Progenitor cell of endocrine pancreas (in vitro differentiated cells): ENCODE results near the gene ZFAND3. TPM values are rescaled to one million over a fixed set of nuclear protein-coding genes. Genes with fewer than 3 reads are reported as not detected.

ENCODE experiments used
- DNase-seq: peaks from one replicate; pipeline ENCODE4 v3.0.0; 2021; ENCODE audit warnings: low spot score; ENCODE audit not compliant: unreplicated experiment
- H3K27ac Mint-ChIP-seq: 2 replicates; pipeline ENCODE4 v1.8.0; 2021; ENCODE audit warnings: mild to moderate bottlenecking, moderate library complexity, mixed read lengths
- H3K27me3 Mint-ChIP-seq: 2 replicates; pipeline ENCODE4 v1.8.0; 2021; ENCODE audit warnings: mixed read lengths
- H3K36me3 Mint-ChIP-seq: 2 replicates; pipeline ENCODE4 v1.8.0; 2022; ENCODE audit warnings: mixed read lengths; ENCODE audit not compliant: insufficient read depth
- H3K4me1 Mint-ChIP-seq: 2 replicates; pipeline ENCODE4 v1.8.0; 2021; ENCODE audit warnings: low read depth, mixed read lengths
- H3K4me3 Mint-ChIP-seq: 2 replicates; pipeline ENCODE4 v1.8.0; 2021; ENCODE audit warnings: low read depth, mild to moderate bottlenecking, moderate library complexity, mixed read lengths
- H3K9me3 Mint-ChIP-seq: 2 replicates; pipeline ENCODE4 v1.8.0; 2021; ENCODE audit warnings: low read depth, mixed read lengths
- total RNA-seq: library from RNA; stranded (reverse); gene quantifications from 2 replicates; pipeline ENCODE4 v1.2.1, GENCODE V29; 2021
- TF ChIP-seq, protein P1 (sequence below): fragments of 200-600 bp; sonication (generic); IDR thresholded peaks from one replicate; pipeline ENCODE4 v1.5.0; 2021; ENCODE audit warnings: antibody characterized with exemption, mild to moderate bottlenecking; ENCODE audit not compliant: unreplicated experiment

Gene ZFAND3
- total RNA-seq, 1 donor from 2014 or later, result 102 TPM

DNA sequence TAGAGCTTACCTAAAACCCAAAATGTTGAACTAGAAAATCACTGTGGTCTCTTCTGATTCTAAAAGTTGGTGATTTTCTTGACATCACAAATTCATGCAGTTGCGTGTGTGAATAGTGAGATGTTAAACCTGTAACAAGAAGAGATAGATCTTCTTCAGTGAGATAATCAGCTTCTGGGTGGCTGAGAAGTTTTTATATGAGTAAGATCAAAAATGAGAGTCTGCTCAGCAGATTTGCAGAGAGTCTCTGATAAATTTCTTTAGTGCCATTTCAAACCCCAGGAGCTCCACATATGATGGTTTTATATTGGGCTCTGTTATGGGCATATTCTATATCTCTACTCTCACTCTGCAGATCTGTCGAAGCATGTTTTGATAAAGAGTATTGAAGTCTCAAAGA, 185.4 kb downstream of the ZFAND3 start:
- Mint-ChIP-seq H3K9me3 (peaks cover under 1% of the 10 kb centered on the region), H3K4me1 (no peaks in the 10 kb centered on the region), H3K27me3 (no peaks in the 10 kb centered on the region), H3K4me3 (no peak overlapping the region), H3K36me3 (peaks cover 4% of the 10 kb centered on the region), H3K27ac (no peak overlapping the region)
- DNase-seq, result no peak
- TF ChIP-seq, protein P1, sequence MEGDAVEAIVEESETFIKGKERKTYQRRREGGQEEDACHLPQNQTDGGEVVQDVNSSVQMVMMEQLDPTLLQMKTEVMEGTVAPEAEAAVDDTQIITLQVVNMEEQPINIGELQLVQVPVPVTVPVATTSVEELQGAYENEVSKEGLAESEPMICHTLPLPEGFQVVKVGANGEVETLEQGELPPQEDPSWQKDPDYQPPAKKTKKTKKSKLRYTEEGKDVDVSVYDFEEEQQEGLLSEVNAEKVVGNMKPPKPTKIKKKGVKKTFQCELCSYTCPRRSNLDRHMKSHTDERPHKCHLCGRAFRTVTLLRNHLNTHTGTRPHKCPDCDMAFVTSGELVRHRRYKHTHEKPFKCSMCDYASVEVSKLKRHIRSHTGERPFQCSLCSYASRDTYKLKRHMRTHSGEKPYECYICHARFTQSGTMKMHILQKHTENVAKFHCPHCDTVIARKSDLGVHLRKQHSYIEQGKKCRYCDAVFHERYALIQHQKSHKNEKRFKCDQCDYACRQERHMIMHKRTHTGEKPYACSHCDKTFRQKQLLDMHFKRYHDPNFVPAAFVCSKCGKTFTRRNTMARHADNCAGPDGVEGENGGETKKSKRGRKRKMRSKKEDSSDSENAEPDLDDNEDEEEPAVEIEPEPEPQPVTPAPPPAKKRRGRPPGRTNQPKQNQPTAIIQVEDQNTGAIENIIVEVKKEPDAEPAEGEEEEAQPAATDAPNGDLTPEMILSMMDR, result no peak

DNA sequence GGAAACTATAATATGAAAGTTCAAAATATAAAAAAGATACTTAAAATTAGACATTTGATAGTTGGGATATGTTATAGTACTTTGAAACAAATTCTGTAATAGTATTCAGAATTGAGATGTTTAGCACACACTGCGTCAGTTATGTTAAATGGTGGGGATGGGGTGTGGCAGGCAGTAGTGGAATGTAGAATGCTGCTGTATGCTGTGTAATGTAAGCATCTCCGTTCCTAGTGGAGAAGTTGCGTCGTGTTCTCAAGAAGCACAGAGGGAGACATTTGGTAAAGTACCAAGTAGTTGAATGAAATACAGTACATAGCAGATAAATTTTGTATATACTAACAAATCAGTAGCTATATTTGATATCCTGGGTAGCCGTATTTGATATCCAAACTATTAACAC, 192.4 kb downstream of the ZFAND3 start:
- Mint-ChIP-seq H3K27ac (no peak overlapping the region), H3K9me3 (peaks cover 9% of the 10 kb centered on the region), H3K4me3 (no peak overlapping the region), H3K4me1 (peaks cover 1% of the 10 kb centered on the region), H3K36me3 (peaks cover 15% of the 10 kb centered on the region), H3K27me3 (no peaks in the 10 kb centered on the region)
- TF ChIP-seq, protein P1, result no peak
- no peak for DNase-seq

DNA sequence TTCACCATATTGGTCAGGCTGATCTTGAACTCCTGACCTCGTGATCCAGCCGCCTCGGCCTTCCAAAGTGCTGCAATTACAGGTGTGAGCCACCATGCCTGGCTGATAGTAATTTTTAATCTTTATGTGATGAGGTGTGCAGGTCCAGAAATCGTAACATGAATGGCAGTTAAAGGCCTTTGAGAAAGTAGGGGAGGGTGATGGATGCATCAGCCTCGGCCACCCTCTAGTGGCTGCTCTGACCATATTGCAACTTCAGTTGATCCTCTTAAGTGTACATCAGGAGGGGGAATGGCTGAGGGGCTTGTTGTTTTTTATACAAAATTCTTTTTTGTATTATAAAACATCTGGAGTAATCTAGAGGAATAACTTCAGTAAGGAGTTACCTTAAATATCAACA, 193.0 kb downstream of the ZFAND3 start:
- Mint-ChIP-seq H3K4me3 (no peak overlapping the region), H3K27me3 (no peaks in the 10 kb centered on the region), H3K9me3 (peaks cover 9% of the 10 kb centered on the region), H3K4me1 (peaks cover 1% of the 10 kb centered on the region), H3K36me3 (peaks cover 15% of the 10 kb centered on the region), H3K27ac (peak overlapping the region; percentile 83)
- TF ChIP-seq, protein P1, result peak; percentile 55
- DNase-seq, result no peak

DNA sequence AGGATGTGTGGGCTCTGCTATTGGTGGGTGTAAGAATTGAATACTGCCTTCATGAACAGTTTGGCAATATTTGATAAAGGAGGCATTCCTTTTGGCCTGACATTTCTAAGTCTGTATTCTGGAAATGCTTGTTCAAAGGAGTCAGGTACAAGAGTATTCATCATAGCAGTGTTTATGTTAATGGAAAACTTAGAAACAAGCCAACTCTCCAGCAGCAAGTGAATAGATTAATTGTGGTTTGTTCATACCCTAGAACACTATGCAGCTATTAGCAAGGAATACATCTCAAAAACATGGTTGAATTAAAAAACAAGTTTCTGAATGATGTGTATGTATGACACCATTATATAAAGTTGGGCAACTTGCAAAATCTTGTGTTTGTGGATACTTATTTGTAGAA, 195.8 kb downstream of the ZFAND3 start:
- TF ChIP-seq, protein P1, result no peak
- H3K4me3 Mint-ChIP-seq, result no peak overlapping the region
- DNase-seq, result no peak
- H3K36me3 Mint-ChIP-seq, result peaks cover 8% of the 10 kb centered on the region
- H3K9me3 Mint-ChIP-seq, result peaks cover 6% of the 10 kb centered on the region
- H3K4me1 Mint-ChIP-seq, result peaks cover 3% of the 10 kb centered on the region
- no peaks in the 10 kb centered on the region for H3K27me3 Mint-ChIP-seq
- no peak overlapping the region for H3K27ac Mint-ChIP-seq

DNA sequence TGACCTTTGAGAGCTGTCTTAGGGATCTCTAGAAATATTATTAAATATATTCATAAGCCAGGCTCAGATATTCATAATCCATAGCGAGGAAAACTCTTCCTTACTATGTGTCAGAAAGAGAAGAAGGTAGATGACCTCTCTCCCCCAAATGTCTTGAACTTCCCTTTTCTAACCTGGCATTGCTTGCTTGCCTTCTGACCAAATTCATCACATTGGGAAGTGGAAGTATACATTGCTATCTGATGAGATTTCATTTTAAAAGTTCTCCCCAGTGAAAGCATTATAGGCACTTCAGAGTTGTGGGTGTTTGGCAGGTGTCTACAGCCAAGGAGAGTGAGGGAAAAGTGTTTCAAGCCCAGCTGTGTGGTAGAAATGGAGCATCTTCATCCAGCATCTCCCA, 197.3 kb downstream of the ZFAND3 start:
- H3K27me3 Mint-ChIP-seq, result no peaks in the 10 kb centered on the region
- H3K4me1 Mint-ChIP-seq, result peaks cover 7% of the 10 kb centered on the region
- H3K9me3 Mint-ChIP-seq, result peaks cover 3% of the 10 kb centered on the region
- H3K27ac Mint-ChIP-seq, result no peak overlapping the region
- TF ChIP-seq, protein P1, result no peak
- no peak for DNase-seq
- peaks cover 4% of the 10 kb centered on the region for H3K36me3 Mint-ChIP-seq
- H3K4me3 Mint-ChIP-seq, result no peak overlapping the region
